Ishikawa (cell line): Measurements from ENCODE around the gene UFC1.

Source experiments
- CEBPB ChIP-seq: IDR thresholded peaks from 2 replicates; pipeline ENCODE4 v1.6.1; 2012
- CREB1 ChIP-seq: IDR thresholded peaks from 2 replicates; pipeline ENCODE4 v1.6.1; 2012; ENCODE audit warnings: low read depth
- EGR1 ChIP-seq: IDR thresholded peaks from 2 replicates; pipeline ENCODE4 v1.6.1; 2012
- EP300 ChIP-seq: IDR thresholded peaks from 2 replicates; pipeline ENCODE4 v1.6.1; 2012; ENCODE audit warnings: borderline replicate concordance
- FOXM1 ChIP-seq: IDR thresholded peaks from 2 replicates; pipeline ENCODE4 v1.6.1; 2012; ENCODE audit warnings: low read depth, borderline replicate concordance
- MAX ChIP-seq: IDR thresholded peaks from 2 replicates; pipeline ENCODE4 v1.6.1; 2012
- NFIC ChIP-seq: IDR thresholded peaks from 2 replicates; pipeline ENCODE4 v1.6.1; 2012
- RAD21 ChIP-seq: IDR thresholded peaks from 2 replicates; pipeline ENCODE4 v1.6.1; 2012; ENCODE audit warnings: low read depth
- TAF1 ChIP-seq: IDR thresholded peaks from 2 replicates; pipeline ENCODE4 v1.6.1; 2012; ENCODE audit warnings: low read depth, mild to moderate bottlenecking
- TCF12 ChIP-seq: IDR thresholded peaks from 2 replicates; pipeline ENCODE4 v1.6.1; 2012; ENCODE audit warnings: low read depth
- TEAD4 ChIP-seq: IDR thresholded peaks from 2 replicates; pipeline ENCODE4 v1.6.1; 2012
- USF1 ChIP-seq: IDR thresholded peaks from 2 replicates; pipeline ENCODE4 v1.6.1; 2012
- YY1 ChIP-seq: IDR thresholded peaks from 2 replicates; pipeline ENCODE4 v1.6.1; 2012; ENCODE audit warnings: low read depth
- ZBTB7A ChIP-seq: IDR thresholded peaks from 2 replicates; pipeline ENCODE4 v1.6.1; 2012; ENCODE audit warnings: low read depth
- TF ChIP-seq, protein P1 (sequence below): IDR thresholded peaks from 2 replicates; pipeline ENCODE4 v1.6.1; 2012; ENCODE audit warnings: low read depth, mild to moderate bottlenecking

The UFC1 gene

DNA sequence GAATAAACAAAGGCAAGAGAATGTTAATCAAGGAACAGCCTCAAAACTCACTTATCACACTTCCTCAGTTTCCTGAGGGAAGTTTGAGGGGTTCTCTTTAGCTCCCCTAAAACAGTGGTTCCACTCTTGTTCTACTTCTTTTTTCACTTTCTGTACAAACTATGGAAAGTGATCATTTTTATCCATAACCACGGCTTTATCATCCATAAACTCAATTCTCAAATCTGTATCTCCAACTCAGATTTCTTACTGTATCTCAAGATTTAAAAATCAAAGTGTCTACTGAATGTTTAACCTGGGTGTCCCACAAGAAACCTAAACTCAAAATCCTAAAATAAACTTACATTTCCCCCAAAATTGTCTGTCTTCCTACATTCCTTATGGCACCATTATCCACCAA lies 39.9 kb upstream of the UFC1 start:
- TF ChIP-seq EP300 (no peak), CEBPB (no peak), NFIC (no peak), TCF12 (no peak), ZBTB7A (no peak), EGR1 (no peak), TAF1 (no peak)
- TF ChIP-seq, protein P1, sequence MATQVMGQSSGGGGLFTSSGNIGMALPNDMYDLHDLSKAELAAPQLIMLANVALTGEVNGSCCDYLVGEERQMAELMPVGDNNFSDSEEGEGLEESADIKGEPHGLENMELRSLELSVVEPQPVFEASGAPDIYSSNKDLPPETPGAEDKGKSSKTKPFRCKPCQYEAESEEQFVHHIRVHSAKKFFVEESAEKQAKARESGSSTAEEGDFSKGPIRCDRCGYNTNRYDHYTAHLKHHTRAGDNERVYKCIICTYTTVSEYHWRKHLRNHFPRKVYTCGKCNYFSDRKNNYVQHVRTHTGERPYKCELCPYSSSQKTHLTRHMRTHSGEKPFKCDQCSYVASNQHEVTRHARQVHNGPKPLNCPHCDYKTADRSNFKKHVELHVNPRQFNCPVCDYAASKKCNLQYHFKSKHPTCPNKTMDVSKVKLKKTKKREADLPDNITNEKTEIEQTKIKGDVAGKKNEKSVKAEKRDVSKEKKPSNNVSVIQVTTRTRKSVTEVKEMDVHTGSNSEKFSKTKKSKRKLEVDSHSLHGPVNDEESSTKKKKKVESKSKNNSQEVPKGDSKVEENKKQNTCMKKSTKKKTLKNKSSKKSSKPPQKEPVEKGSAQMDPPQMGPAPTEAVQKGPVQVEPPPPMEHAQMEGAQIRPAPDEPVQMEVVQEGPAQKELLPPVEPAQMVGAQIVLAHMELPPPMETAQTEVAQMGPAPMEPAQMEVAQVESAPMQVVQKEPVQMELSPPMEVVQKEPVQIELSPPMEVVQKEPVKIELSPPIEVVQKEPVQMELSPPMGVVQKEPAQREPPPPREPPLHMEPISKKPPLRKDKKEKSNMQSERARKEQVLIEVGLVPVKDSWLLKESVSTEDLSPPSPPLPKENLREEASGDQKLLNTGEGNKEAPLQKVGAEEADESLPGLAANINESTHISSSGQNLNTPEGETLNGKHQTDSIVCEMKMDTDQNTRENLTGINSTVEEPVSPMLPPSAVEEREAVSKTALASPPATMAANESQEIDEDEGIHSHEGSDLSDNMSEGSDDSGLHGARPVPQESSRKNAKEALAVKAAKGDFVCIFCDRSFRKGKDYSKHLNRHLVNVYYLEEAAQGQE: no peak

- TF ChIP-seq CREB1 (no peak), RAD21 (no peak), TCF12 (no peak), EP300 (no peak), CEBPB (no peak), MAX (no peak), FOXM1 (no peak), USF1 (no peak), TEAD4 (no peak), YY1 (no peak), NFIC (no peak), TAF1 (no peak), EGR1 (no peak), ZBTB7A (no peak)
- TF ChIP-seq, protein P1: no peak
Measured at GRCh38 chr1:161114556-161114955, 39.2 kb upstream of the UFC1 start.

DNA sequence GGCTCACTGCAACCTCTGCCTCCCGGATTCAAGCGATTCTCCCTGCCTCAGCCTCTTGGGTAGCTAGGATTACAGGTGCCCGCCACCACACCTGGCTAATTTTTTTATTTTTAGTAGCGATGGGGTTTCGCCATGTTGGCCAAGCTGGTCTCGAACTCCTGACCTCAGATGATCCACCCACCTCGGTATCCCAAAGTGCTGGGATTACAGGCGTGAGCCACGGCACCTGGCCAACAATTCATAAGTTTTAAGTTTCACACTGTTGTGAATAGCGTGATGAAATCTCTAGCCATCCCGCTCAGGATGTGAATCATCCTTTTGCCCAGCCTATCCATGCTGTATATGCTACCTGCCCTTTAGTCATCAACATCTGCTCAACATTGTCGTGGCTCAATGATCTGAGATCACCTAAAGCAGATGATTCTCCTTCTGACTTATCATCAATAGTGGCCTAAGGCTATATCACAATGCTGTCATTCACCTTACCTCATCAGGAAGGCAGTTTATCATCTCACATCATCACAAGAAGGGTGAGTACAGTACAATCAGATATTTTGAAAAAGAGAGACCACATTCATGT lies 38.6 kb upstream of the UFC1 start:
- peak; percentile 49; the same call in 1 of the 2 replicates for TF ChIP-seq NFIC
- TF ChIP-seq TEAD4: peak; percentile 37; the same call in 1 of the 2 replicates
- peak; percentile 28; the same call in 1 of the 2 replicates for TF ChIP-seq EP300
- no peak for TF ChIP-seq TAF1
- no peak for TF ChIP-seq FOXM1
- no peak for TF ChIP-seq RAD21
- peak; percentile 57 for TF ChIP-seq CEBPB
- TF ChIP-seq EGR1: 0 out of 2 replicates have a peak, but pooled peaks have one; percentile 19
- peak; percentile 49; the same call in 1 of the 2 replicates for TF ChIP-seq TCF12
- no peak for TF ChIP-seq CREB1

DNA sequence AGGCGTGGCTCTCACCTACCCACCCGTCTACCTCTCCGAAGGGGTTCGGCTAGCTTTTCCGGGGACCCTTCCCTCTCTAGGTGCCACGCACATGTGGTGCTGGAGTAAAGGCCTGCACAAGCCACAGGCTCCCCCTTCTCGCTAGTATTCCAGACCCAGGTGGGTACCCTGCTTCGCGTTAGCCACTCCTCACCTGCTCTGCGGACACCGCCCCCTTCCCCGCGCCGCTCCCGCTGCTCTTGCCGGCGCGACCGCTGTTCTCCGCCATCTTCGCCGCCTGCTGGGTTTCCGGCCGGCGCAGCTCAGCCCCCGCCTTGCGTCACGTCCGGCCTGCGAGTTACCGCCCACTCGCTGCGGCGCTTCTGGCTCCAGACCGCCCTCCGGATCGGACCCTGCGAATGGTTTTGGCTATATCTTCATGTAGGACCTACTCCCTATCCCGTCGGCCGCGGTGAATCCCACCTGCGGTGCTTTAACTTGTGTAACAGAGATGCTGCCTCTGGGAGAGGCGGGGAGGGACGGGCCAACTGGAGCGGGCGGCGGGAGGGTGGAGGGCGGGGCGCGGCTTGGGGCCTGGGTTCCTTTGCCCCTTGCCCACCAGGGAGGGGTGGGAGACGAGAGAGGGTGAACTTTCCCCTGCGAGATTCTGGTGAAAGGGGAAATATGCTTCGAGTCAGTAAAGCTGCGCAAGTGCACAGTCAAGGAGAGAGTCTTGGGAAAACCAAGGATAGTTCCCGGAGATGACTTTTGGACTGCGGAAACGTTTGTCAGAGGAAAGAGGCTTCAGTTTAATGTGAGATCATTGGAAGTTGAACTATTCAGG lies 35.8 kb upstream of the UFC1 start, which contains the start of the genes NIT1 and PFDN2:
NIT1 (plus strand) TSS at position 347 of the 823 bp plus-strand sequence; CDS start at position 419, 72 bp downstream.
PFDN2 (minus strand) TSS at position 279 of the 823 bp plus-strand sequence; CDS start at position 268, 11 bp downstream.
- TF ChIP-seq CREB1 (peak; percentile 75), FOXM1 (no peak), ZBTB7A (no peak), EGR1 (peak; percentile 90), TCF12 (peak; percentile 63; the same call in 1 of the 2 replicates), MAX (peak; percentile 50; the same call in 1 of the 2 replicates), TEAD4 (peak; percentile 16; the same call in 1 of the 2 replicates), YY1 (peak; percentile 97), NFIC (no peak), USF1 (no peak), CEBPB (no peak), RAD21 (no peak), TAF1 (peak; percentile 98), EP300 (no peak)
- TF ChIP-seq, protein P1: no peak
